ENCODE measurements around the gene C11orf52. TPM values are rescaled to one million over a fixed set of nuclear protein-coding genes. Genes with fewer than 3 reads are reported as not detected.

C11orf52 gene
- total RNA-seq, 1 experiment from 2014 or later = 10.5 TPM

DNA sequence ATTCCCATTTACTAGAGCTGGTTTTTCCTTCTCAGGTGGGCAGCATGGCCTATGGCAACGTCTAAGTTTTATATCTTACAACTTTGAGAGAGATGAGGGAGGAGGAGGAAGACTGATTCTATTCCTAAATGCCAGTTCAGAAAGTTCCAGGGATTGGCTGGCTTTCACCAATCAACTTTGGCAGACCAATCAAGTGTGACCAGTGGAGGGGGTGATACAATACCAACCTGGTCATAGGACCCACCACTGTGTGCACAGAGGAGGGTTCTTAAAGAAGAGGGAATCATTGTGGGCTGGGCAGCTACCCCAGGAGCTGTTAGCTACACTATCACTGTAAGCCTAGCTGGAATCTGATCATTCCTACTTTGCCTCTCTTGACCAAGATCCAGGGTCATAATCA, 26.5 kb downstream of the C11orf52 start:
- no peak overlapping the region for H3K4me3 ChIP-seq (ENCODE audit: low read length)
- peak overlapping the region; percentile 35 for H3K27ac ChIP-seq (ENCODE audit: low read length)
- no TSS peak for BruUV-seq (replicated peaks)
- no peak overlapping the region for H3K4me2 ChIP-seq (ENCODE audit: low read length)
- no peaks in the 10 kb centered on the region for H3K9me2 ChIP-seq (replicated peaks; ENCODE audit: low read length)
- peaks cover 9% of the 10 kb centered on the region for H3K4me1 ChIP-seq (ENCODE audit: insufficient read depth, low read length)
- no peak for DNase-seq
- intact Hi-C loops (cut with micrococcal nuclease) = no loop called here
- H4K20me1 ChIP-seq (ENCODE audit: low read length) = no peaks in the 10 kb centered on the region
- H3K79me2 ChIP-seq (ENCODE audit: low read length) = no peaks in the 10 kb centered on the region
- H3K36me3 ChIP-seq (ENCODE audit: low read depth, low read length) = no peaks in the 10 kb centered on the region
- ATAC-seq = no peak
- H3F3A ChIP-seq (ENCODE audit: low read length, unreplicated experiment) = no peaks in the 10 kb centered on the region
- no peak overlapping the region for H3K9ac ChIP-seq (ENCODE audit: low read length)
- no peaks in the 10 kb centered on the region for H3K27me3 ChIP-seq (ENCODE audit: low read length)
- H2AFZ ChIP-seq (ENCODE audit: low read length) = no peak overlapping the region
- ChIA-PET POLR2A (ENCODE audit: unreplicated experiment) (no interaction called here), CTCF (interaction anchor here (0.6 to 1.0 kb wide), 2 partner anchors 10 to 37 kb away, joined by 3 to 4 read pairs; no protein-coding TSS in a partner anchor)
- no peaks in the 10 kb centered on the region for H3K9me3 ChIP-seq (ENCODE audit: low read length)
- TF ChIP-seq, protein P1, sequence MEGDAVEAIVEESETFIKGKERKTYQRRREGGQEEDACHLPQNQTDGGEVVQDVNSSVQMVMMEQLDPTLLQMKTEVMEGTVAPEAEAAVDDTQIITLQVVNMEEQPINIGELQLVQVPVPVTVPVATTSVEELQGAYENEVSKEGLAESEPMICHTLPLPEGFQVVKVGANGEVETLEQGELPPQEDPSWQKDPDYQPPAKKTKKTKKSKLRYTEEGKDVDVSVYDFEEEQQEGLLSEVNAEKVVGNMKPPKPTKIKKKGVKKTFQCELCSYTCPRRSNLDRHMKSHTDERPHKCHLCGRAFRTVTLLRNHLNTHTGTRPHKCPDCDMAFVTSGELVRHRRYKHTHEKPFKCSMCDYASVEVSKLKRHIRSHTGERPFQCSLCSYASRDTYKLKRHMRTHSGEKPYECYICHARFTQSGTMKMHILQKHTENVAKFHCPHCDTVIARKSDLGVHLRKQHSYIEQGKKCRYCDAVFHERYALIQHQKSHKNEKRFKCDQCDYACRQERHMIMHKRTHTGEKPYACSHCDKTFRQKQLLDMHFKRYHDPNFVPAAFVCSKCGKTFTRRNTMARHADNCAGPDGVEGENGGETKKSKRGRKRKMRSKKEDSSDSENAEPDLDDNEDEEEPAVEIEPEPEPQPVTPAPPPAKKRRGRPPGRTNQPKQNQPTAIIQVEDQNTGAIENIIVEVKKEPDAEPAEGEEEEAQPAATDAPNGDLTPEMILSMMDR (conservative IDR thresholded peaks at IDR 0.05; ENCODE audit: low read depth, low read length) = no peak

DNA sequence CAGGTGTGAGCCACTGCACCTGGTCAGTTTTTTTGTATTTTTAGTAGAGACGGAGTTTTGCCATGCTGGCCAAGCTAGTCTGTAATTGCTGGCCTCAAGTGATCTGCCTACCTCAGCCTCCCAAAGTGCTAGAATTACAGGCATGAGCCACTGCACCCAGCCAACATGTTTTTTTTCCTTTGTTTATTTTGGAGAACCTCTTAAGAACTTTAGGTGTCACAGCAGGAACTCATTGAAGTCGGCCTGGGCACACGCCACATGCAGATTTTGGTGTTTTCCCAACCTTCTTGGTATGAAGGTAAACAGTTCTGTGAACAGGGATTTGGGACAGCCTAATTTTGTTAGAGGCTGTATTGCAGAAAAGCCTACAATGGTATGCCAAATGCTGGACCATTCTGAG, 27.8 kb downstream of the C11orf52 start:
- Histone ChIP-seq H3K9me2 (replicated peaks; ENCODE audit: low read length) (no peaks in the 10 kb centered on the region; the same call in 1 of the 2 replicates), H3K4me3 (ENCODE audit: low read length) (no peak overlapping the region), H3K9me3 (ENCODE audit: low read length) (no peaks in the 10 kb centered on the region), H3K4me1 (ENCODE audit: insufficient read depth, low read length) (peaks cover 9% of the 10 kb centered on the region), H3K79me2 (ENCODE audit: low read length) (no peaks in the 10 kb centered on the region), H3K27ac (ENCODE audit: low read length) (no peak overlapping the region), H2AFZ (ENCODE audit: low read length) (no peak overlapping the region), H3F3A (ENCODE audit: low read length, unreplicated experiment) (peaks cover 4% of the 10 kb centered on the region), H3K27me3 (ENCODE audit: low read length) (no peaks in the 10 kb centered on the region), H3K4me2 (ENCODE audit: low read length) (no peak overlapping the region), H3K9ac (ENCODE audit: low read length) (no peak overlapping the region), H3K36me3 (ENCODE audit: low read depth, low read length) (no peaks in the 10 kb centered on the region), H4K20me1 (ENCODE audit: low read length) (no peaks in the 10 kb centered on the region)
- DNase-seq (no peak), ATAC-seq (no peak)
- CTCF ChIA-PET = no interaction called here
- BruUV-seq (replicated peaks) = no TSS peak
- POLR2A ChIA-PET (ENCODE audit: unreplicated experiment) = no interaction called here
- intact Hi-C loops (cut with micrococcal nuclease) = no loop called here
- TF ChIP-seq EZH2phosphoT487 (IDR thresholded peaks at IDR 0.05; ENCODE audit: borderline replicate concordance, low read length) = no peak

GRCh38 chr11:111947143-111947542, 28.4 kb downstream of the C11orf52 start:
- H3K9me3 ChIP-seq (ENCODE audit: low read length) = no peaks in the 10 kb centered on the region
- no peak overlapping the region for H3K9ac ChIP-seq (ENCODE audit: low read length)
- peaks cover 9% of the 10 kb centered on the region for H3K4me1 ChIP-seq (ENCODE audit: insufficient read depth, low read length)
- ChIA-PET POLR2A (ENCODE audit: unreplicated experiment) (no interaction called here), CTCF (no interaction called here)
- no peaks in the 10 kb centered on the region for H3K79me2 ChIP-seq (ENCODE audit: low read length)
- intact Hi-C loops (cut with micrococcal nuclease) = no loop called here
- no peak overlapping the region for H2AFZ ChIP-seq (ENCODE audit: low read length)
- H3K27me3 ChIP-seq (ENCODE audit: low read length) = no peaks in the 10 kb centered on the region
- no peaks in the 10 kb centered on the region for H4K20me1 ChIP-seq (ENCODE audit: low read length)
- H3F3A ChIP-seq (ENCODE audit: low read length, unreplicated experiment) = peaks cover 4% of the 10 kb centered on the region
- no peak overlapping the region for H3K4me3 ChIP-seq (ENCODE audit: low read length)
- no peak overlapping the region for H3K4me2 ChIP-seq (ENCODE audit: low read length)
- BruUV-seq (replicated peaks) = no TSS peak
- ATAC-seq (no peak), DNase-seq (no peak)
- H3K9me2 ChIP-seq (replicated peaks; ENCODE audit: low read length) = no peaks in the 10 kb centered on the region; the same call in 1 of the 2 replicates
- no peaks in the 10 kb centered on the region for H3K36me3 ChIP-seq (ENCODE audit: low read depth, low read length)
- no peak for TF ChIP-seq EZH2 (IDR thresholded peaks at IDR 0.05; ENCODE audit: low read length, unreplicated experiment)
- TF ChIP-seq EZH2phosphoT487 (IDR thresholded peaks at IDR 0.05; ENCODE audit: borderline replicate concordance, low read length) = no peak
- TF ChIP-seq, protein P1 (conservative IDR thresholded peaks at IDR 0.05; ENCODE audit: low read depth, low read length) = no peak
- no peak overlapping the region for H3K27ac ChIP-seq (ENCODE audit: low read length)

All from PC-3 (cell line).